Mammary epithelial cell (primary cell): ENCODE results near the gene TESK2.

ENCODE experiments used
- CTCF ChIP-seq, 2 donors: IDR thresholded peaks in 1 of 2; conservative IDR thresholded peaks in 1 of 2; 2 replicates each; pipeline ENCODE4 v1.5.1; 2011 to 2012; ENCODE audit warnings: inconsistent platforms in 2 of 2, low read length in 2 of 2, mild to moderate bottlenecking in 2 of 2, control low read depth in 1 of 2, low read depth in 1 of 2; ENCODE audit not compliant: insufficient read depth in 1 of 2; ENCODE audit errors: extremely low read depth in 1 of 2
- EZH2 ChIP-seq: IDR thresholded peaks from 2 replicates; pipeline ENCODE4 v1.6.1; 2012; ENCODE audit warnings: low read length, inconsistent platforms, borderline replicate concordance

GRCh38 chr1:45401524-45401923, 89.4 kb downstream of the TESK2 start:
- TF ChIP-seq EZH2 (no peak), CTCF (conservative IDR thresholded peaks at IDR 0.05 in 1 of 2, IDR thresholded peaks at IDR 0.05 in 1 of 2; ENCODE audit: extremely low read depth in 1 of 2, insufficient read depth in 1 of 2, low read depth in 1 of 2, low read length in 2 of 2) (no peak)
